Germinal center (tissue), 1 donor: ENCODE measurements around the gene CDPF1.

Experiments
- DNase-seq: peaks from one replicate; pipeline ENCODE4 v3.0.0; 2012; ENCODE audit warnings: mixed read lengths, low spot score

CDPF1 gene, protein sequence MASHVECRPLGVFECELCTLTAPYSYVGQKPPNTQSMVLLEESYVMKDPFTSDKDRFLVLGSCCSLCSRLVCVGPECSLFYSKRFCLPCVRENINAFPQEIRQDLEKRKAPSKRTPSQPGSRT

DNA sequence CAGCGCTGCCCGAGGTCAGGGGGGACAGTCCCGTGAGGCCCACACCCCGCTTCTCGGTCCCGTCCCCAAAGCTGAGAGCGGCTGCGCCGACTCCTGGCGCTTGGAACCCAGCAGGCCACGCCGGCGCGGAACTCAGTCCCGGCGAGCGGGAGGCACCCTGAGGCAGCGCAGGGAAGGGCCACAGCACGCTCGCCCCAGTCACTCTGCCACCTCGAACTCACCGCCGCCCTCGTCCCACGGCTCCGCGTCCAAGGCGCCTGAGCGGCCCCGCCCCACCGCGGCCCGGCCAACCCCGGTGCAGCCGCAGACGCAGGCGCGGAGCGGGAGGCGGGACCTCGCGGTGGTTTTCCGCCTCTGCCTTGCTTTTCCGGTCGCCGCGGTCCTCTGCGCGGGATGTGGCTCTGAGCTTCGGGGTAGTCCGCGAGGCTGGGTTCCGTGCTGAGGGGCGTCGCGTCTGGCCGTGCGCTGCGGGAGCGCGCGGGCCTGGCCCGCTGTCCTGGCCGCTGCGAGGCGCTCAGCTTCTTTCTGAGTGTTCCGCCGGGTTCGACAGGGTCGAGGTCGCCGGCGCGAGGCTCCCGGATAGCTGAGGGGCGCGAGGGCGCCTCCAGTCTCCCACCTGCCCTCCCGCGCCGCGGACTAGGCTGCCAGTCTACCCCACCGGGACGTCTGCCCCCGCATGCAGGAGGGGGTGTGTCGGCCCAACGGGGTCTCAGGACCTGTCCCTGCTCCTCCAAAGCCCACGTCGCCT is at the start of gene CDPF1:
Gene CDPF1, minus strand, starts transcription at position 259 of the 748 bp plus-strand sequence. CDS start 2,009 bp downstream, outside the sequence.
- DNase-seq, result peak; percentile 94

DNA sequence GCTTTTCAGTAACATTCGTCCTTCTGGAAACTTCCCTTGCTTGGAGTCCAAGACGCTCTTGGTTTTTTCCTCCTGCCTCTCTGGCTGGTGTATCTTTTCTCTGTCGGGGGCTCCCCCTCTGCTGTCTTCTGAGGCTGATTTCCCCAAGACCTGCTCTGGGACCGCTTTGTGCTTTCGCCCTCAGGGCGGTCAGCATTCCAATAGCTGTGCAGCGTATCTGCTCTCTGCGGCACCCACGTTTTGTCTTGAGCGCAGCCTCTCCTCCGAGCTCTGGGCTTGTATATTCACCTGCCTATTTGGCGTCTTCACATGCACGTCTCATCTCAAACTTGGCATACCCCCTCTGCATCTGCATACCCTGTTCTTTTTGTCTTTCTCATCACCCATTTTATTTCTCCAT is 49.0 kb upstream of the CDPF1 start:
- DNase-seq, result no peak

DNA sequence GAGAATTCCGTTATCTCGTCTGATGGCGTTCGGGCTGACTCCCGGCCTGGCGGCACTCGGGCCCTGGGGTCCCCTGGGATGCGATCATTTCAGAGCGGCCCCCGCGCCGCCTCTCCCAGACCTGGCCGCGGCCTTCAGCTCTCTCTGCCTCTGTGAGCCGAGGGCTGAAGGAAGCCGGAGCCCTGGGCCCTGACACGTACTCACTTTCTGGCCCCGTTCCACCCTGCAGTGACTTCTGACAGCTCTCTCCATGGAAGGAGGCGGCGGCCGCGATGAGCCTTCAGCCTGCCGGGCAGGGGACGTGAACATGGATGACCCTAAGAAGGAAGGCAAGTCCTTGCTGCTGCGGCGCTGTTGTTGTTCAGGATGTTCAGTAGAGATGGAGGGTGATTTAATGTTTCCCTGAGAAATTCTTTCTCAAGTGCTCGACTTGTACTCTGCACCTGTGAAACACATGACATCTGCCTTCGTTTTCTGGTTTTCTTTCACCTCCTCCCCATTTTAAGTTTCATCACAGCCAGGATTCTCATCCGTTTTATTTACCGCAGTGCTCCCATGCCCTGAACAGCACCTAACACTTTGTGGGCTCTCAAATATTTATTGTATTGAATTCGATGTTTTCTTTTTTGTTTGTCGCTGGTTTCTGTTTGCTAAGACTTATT is 47.2 kb upstream of the CDPF1 start:
- peak; percentile 33 for DNase-seq

DNA sequence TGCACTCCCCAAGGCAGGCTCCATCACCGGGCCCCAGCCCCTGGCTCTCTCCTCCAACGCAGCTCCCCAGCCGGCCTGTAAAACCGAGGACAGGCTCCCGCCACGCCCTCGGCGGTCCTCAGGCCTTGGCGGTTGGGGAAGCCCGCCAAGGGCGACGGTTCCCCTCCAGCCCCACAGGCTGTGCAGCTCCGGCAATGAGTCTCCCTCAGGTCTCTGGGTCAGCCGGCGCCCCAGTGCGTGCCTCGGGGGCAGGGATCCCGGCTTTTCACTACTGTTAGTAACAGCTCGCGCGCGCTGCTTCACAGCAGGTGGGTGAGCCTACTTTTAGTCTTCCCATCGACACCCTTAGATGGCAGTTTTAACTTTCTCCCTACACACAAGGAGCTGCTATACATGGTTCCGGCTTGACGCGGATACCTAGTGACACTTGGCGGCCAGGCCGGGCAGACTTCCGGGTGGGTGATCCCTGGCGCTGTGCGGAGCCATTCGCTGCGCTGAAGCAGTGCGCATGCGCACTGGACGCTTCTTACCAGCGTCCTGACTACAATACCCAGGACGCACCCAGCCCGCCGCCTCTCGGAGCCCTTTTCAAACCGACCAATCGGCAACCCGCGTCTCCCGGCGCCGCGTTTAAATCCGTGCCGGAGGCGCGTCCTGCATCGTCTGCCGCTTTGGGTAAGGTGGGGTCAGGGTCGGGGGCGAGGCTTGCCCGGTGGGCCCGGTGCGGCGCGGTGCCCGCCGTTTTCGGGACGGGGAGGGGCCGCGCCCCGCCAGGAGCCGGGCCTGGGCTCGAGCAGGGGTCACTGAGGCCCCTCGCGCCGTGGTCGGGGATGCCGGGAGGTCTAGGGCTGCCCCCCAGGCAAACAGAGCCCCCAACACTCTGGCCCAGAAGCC is 46.4 kb upstream of the CDPF1 start, which contains the start of gene GTSE1:
Gene GTSE1, plus strand, starts transcription at position 614 of the 894 bp plus-strand sequence. CDS start 531 bp downstream, outside the sequence.
- peak; percentile 99 for DNase-seq

DNA sequence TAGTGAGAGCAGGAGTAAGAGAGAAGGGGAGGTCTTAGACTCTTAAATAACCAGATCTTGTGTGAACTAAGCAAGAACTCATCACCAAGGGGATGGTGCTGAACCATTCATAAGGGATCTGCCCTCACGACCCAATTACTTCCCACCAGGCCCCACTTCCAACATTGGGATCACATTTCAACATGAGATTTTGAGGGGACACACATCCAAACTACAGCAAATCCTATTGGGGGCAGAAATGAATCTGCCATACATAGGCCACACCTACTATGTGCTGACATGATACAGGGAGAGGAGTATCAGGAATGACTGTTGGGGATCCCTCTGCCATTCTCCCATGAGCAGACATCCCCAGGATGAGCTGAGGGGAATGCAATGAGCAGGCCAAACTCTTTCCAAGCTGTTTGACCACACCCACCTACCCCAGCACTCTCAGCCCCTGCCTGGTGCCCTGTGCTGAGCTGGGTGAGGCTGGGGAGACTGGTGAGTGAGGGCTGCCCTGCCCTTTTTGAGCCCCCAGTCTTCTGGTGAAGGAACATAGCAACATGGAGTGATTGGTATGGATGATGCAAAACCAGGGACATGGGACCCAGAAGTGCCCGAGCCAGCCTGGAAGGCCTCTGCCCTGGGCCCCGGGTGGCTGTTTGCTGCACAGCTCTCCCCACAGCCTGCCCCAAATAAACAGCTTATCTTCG is 45.3 kb upstream of the CDPF1 start:
- no peak for DNase-seq

DNA sequence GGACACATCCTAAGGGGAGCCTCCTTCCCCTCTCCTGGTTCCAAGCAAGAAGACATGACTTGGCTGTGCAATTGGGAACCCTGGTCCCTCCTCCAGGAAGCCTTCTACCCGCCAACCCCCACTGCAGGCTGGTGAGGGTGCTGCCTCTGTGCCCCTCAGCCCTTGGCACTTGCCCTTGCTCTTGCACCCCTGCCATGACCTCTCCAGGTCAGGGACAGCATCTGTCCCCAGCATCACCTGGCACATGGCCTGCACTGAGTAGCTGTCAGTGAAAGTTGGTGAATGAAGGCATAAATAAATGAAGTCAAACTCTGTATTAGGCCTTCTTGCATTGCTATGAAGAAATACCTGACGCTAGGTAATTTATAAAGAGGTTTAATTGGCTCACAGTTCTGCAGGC is 44.7 kb upstream of the CDPF1 start:
- no peak for DNase-seq

DNA sequence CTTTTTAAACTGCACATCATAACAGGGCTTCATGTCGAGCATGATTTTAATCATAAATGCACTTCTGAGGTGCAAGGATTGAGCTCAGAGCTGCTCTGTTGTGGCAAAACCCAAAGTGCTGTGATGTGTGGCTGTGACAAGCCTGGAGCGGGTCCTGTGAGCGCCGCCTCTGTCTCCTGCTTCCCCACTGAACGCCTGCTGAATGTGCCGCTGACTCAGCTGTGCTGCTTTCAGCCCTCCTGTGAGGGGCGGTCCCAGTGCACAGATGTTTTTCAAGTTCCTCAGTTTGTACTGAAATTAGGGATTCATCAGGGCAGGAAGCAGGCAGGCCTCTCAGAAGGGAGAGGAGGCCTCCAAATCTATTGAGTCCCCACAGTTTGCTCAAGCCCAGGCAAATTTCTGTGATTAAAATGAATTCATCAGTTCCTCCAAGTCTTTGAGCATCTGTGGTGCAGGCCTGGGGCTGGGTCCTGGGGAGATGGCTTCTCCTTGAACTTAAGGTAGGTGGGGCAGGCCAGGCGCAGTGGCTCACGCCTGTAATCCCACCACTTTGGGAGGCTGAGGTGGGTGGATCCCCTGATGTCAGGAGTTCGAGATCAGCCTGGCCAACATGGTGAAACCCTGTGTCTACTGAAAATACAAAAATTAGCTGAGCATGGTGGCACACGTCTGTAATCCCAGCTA is 43.6 kb upstream of the CDPF1 start:
- DNase-seq, result peak; percentile 41

DNA sequence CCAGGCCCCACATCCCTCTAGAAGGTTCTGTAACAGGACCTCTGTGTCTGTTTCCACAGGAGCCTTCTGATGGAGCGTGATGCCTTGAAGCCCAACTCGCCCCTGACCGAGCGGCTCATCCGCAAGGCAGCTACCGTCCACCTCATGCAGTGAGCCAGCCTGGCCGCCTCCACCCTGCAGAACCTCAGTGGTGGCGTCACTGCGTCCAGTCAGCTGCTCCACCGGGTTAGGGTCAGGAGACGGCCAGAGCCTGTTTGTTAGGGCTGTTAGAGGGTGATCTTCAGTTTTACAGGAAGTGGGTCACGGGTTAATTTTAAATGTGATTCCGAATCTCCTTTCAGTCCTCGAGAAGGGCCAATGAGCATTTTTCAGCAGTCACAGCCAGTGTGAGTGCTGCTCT is 42.6 kb upstream of the CDPF1 start:
- DNase-seq, result no peak

DNA sequence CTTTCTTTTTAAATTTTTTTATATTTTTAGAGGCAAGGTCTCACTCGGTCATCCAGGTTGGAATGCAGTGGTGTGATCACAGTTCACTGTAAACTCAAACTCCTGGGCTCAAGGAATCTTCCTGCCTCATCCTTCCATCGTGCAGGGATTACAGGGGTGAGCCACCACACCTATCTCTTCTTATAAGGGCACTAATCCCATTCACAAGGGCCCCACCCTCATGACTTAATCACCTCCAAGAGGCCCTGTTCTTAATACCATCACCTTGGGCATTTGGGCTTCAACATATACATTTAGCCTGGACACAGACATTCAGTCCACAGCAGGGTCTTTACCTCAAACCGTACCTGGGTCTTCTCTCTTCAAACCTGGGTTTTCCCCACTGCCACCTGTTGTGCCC is 42.1 kb upstream of the CDPF1 start:
- no peak for DNase-seq

DNA sequence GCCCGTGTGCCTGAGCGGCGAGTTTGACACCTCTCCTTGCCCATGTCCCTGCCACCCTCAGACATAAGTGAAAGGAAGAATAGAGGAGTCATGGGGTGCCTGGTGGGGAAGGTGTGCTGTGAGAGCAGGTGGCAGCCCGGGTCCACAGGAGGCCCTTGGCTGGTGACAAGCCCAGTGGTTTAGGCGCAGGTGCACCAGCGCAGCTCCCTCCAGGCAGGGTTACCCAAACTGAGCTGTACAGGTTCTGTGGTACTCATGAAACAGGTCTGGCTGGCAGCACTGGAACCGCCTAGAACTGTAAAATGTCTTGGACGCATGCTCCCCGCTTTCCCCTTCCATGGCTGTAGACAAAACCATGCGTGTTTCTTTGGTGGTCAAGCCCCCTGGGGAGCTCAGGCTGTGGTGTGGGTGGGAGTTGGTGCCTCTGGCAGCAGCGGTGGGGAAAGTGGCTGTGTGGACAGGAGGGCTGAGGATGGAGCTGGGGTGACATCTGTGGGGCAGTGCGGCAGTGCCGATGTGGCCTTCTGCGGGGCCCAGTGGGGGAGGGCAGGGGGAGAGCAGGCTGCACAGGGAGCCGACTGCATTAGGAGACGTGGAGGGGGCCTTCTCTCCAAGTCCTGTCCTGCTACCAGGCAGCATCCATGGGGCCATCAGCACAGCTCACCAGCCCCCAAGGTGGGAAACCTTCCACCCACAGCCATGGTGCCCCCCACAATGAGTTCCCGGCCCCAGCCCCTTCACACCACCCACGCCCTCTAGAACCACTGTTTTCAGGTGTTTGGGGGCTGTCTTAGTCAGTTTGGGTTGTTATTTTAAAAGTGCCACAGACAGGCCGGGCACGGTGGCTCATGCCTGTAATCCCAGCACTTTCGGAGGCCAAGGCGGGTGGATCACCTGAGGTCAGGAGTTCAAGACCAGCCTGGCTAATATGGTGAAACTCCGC is 41.0 kb upstream of the CDPF1 start:
- DNase-seq, result no peak

DNA sequence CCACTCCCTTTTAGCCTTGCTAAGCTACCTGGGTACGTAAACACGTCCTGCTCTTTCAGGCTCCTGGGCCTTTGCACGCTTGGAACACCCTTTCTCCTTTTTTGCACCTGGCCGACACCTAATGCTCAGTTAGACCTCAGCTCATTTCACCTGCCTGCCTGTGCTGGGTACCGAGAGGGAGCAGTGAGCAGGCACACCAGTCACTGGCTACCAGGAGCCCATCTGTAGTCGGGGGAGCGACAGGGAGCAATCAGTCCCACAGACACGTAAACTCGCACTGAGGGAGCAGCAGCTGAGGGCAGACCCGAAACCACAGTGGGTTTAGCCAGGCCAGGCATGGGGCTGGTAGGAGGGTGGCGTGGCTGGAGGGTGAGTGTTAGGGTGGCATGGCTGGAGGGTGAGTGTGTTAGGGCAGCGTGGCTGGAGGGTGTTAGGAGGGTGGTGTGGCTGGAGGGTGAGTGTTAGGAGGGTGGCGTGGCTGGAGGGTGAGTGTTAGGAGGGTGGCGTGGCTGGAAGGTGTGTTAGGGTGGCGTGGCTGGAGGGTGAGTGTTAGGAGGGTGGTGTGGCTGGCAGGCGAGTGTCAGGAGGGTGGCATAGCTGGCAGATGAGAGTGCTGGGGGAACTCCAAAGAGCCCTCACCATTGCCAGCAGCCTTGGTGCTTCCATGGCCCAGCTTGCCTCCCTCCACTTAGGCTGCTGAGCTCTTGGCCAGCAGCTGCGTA is 40.2 kb upstream of the CDPF1 start:
- no peak for DNase-seq

DNA sequence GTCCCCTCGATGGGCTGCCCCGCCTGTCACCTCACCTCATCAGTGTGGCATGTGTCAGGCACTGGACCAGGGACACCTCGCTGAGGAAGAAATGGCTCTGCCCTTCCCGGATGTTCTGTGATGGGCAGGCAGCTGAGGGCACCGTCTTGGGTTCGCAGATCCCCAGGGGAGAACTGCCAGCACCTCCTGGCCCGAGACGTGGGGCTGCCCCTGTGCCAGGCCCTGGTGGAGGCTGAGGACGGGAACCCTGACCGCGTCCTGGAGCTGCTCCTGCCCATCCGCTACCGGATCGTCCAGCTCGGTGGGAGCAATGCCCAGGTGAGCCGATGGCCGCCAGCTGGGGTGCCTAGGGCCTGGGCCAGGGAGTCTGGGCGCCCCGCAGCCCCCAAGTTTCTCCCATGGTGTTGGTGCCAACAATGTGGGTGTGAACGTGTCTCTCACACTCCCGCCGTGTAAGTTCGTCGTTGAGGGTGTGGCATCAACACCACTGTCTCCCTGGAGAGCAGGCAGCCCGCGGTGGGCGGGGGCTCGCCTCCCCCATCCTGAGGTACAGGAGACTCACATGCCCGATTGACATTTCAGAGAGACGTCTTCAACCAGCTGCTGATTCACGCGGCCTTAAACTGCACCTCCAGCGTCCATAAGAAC is 39.3 kb upstream of the CDPF1 start:
- DNase-seq, result no peak

DNA sequence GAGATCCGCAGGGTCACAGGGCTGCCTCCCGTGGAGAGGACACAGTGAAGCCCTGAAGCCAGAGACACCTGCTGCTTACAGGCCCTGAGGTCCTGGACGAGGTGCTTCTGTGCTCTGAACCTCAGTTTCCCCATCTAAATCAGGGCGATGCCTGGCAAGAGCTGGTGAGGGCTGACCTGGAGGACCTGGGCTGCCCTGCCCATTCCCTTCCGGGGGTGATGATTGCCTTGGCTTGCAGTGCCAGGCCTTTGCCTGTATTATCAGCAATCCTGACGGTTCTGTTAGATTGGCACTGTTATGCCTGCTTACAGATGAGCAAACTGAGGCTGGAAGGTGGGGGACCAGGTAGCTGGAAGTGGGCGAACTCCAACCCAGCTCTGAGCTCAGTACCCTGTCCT is 38.8 kb upstream of the CDPF1 start:
- no peak for DNase-seq

DNA sequence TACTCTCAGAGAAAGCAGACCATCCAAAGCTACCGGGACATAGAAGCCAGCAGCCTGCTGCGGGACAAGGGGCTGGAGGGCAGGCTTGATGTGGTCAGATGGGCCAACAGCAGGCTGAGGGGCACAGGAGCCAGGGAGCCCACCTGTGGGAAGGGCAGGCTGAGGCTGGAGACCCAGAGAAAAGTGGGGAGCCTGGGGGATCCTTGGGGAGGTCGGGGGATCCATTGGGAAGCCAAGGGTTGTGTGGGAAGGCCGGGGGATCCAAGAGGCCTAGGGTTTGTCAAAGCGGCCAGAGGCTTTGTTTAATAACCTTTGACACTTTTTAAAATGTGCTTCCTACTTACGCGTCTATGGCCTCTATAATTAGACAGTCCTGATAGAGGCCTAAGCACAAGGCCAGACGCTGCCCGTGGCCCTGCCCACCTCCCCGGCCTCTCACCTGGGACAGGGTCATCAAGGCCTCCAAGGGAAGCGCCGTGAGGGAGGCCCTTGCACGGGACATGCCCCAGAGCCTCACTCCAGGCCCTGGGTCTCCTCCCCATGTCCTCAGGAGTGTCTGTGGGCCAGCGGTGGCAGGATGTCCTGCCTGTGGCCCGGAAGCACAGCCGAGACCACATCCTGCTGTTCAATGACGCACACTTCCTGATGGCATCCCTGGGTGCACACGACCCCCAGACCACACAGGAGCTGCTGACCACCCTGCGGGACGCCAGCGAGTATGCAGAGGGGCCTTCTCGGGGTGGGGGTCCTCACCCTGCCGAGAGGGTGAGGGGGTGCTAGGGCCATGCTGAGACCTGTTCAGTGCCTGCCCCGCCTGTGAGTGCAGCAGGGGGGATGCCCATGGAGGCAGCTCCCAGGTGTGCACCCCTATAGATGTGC is 38.0 kb upstream of the CDPF1 start:
- peak; percentile 67 for DNase-seq

DNA sequence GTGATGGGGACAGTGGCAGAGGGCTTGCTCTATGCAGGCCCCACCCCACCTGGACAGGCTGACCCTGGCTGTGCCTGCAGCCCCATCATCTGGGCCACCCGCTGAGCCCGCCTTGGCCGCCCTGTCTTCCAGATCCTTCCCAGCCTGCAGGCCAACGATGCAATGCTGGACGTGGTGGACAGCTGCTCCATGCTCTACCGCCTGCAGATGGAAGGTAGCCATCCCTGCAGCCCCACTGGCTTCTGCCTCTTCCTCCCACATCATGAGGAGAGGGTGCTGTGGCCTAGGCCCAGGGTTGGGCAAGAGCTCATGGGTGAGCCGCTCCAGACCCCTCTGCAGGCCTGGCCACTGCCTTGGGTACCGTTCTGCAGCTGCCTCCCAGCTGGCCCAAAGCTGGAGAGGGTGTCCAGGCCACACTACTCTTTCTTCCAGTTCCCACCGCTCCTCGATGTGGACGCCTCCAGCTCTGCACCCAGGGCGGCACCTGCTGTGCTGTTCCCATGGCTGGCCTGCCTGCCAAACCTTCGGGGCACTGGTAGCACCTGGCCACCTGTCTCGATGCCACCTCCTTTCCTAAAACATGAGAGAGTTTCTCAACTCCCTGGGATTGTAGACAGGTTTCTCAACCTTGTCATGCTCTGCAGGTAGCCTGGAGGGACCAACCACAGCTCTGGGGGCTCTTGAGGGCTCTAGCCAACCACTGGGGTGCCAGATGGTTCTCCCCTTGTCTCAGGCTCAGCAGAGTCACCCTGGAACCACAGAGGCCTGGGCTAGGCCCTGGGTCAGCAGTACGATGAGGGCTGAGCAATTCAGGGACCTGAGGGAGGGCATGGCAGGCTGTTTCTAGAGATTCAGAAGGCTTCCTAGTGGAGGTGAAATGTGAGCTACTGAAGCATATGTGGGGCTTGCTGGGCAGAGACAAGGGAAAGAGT is 37.1 kb upstream of the CDPF1 start:
- no peak for DNase-seq

DNA sequence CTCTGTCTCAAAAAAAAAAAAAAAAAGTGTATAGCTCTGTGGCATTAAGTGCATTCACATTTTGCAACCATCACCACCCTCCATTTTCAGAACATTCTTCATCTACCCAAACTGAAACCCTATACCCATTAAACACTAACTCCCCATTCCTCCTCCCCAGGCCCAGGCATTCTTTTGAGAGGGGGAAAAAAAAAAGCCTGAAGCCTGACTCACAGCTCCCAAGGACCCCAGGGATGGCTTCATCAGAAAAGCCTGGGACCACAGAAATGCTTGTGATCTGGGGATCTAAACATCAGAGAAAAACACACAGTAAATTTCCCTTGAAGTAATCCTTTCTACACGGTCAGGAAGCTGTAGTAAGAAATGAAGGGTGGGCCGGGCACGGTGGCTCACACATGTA is 35.9 kb upstream of the CDPF1 start:
- DNase-seq, result no peak
